Activated naive CD4-positive, alpha-beta T cell treated with anti-CD3 and anti-CD28 coated beads for 36 hours (primary cell): ENCODE results near the gene DUS3L. TPM values are rescaled to one million over a fixed set of nuclear protein-coding genes. Genes with fewer than 3 reads are reported as not detected.
"Not testable (repeated sequence)": the region's sequence is repeated elsewhere in the genome, so short reads cannot be mapped to it uniquely, and the experiment has no call there.

Experiments
- CTCF ChIA-PET: fragments of 350-600 bp; sonication (Branson Sonifier 250); formaldehyde crosslinking; loops from one replicate; lab custom pipeline; 2021; ENCODE audit warnings: antibody characterized with exemption; lab: Charles Lee
- DNase-seq: peaks from one replicate; pipeline ENCODE4 v3.0.0-alpha.2; 2020
- H3K27ac Mint-ChIP-seq: one replicate; pipeline ENCODE4 v1.8.0; 2021; ENCODE audit warnings: mild to moderate bottlenecking, mixed read lengths
- H3K27me3 Mint-ChIP-seq: one replicate; pipeline ENCODE4 v1.8.0; 2021; ENCODE audit warnings: low read depth, mixed read lengths
- H3K36me3 Mint-ChIP-seq: one replicate; pipeline ENCODE4 v1.8.0; 2021; ENCODE audit warnings: low read depth, mixed read lengths
- H3K4me1 Mint-ChIP-seq: one replicate; pipeline ENCODE4 v1.8.0; 2021; ENCODE audit warnings: low read depth, mixed read lengths
- H3K4me3 Mint-ChIP-seq: one replicate; pipeline ENCODE4 v1.8.0; 2021; ENCODE audit warnings: mild to moderate bottlenecking, moderate library complexity, mixed read lengths
- H3K9me3 Mint-ChIP-seq: one replicate; pipeline ENCODE4 v1.8.0; 2021; ENCODE audit warnings: mixed read lengths
- intact Hi-C: fragments of 100-400 bp; cut with micrococcal nuclease; formaldehyde crosslinking; loops from one replicate; pipeline ENCODE4 v1.15.1; 2023
- total RNA-seq, 2 experiments: library from RNA; stranded (reverse); gene quantifications; one replicate each; pipeline ENCODE4 v1.2.3, GENCODE V29; 2021

DUS3L gene
- total RNA-seq, 2 experiments from 2014 or later, result 43.1 to 45.2 TPM

- H3K4me1 Mint-ChIP-seq, result peaks cover 13% of the 10 kb centered on the region
- H3K27me3 Mint-ChIP-seq, result no peaks in the 10 kb centered on the region
- H3K27ac Mint-ChIP-seq, result no peak overlapping the region
- CTCF ChIA-PET, result no interaction called here
- DNase-seq, result no peak
- intact Hi-C loops, result no loop called here
- H3K36me3 Mint-ChIP-seq, result peaks cover 29% of the 10 kb centered on the region
- H3K9me3 Mint-ChIP-seq, result no peaks in the 10 kb centered on the region
- H3K4me3 Mint-ChIP-seq, result peak overlapping the region; percentile 100
These were observed 1.6 kb downstream of the DUS3L start for GRCh38 chr19:5789351-5789761.

- DNase-seq, result no peak
- peaks cover 13% of the 10 kb centered on the region for H3K4me1 Mint-ChIP-seq
- intact Hi-C loops, result no loop called here
- CTCF ChIA-PET, result interaction anchor here (0.6 kb wide), 1 partner anchor 99 kb away, joined by 3 read pairs; the partner anchor contains the start of gene RPL36
- H3K9me3 Mint-ChIP-seq, result no peaks in the 10 kb centered on the region
- H3K27ac Mint-ChIP-seq, result no peak overlapping the region
- H3K4me3 Mint-ChIP-seq, result peak overlapping the region; percentile 39
- H3K36me3 Mint-ChIP-seq, result peaks cover 29% of the 10 kb centered on the region
- H3K27me3 Mint-ChIP-seq, result no peaks in the 10 kb centered on the region
These were observed 2.5 kb downstream of the DUS3L start for GRCh38 chr19:5788422-5788821.

- Mint-ChIP-seq H3K27me3 (no peaks in the 10 kb centered on the region), H3K9me3 (no peaks in the 10 kb centered on the region), H3K4me3 (peak overlapping the region; percentile 9), H3K36me3 (peaks cover 29% of the 10 kb centered on the region), H3K4me1 (peaks cover 13% of the 10 kb centered on the region), H3K27ac (no peak overlapping the region)
- CTCF ChIA-PET, result no interaction called here
- intact Hi-C loops, result no loop called here
- DNase-seq, result no peak
These were observed 3.4 kb downstream of the DUS3L start for GRCh38 chr19:5787409-5788182.

- no peak for DNase-seq
- Mint-ChIP-seq H3K4me3 (no peak overlapping the region), H3K27ac (no peak overlapping the region), H3K9me3 (no peaks in the 10 kb centered on the region), H3K27me3 (no peaks in the 10 kb centered on the region), H3K4me1 (peaks cover 13% of the 10 kb centered on the region), H3K36me3 (peaks cover 29% of the 10 kb centered on the region)
- intact Hi-C loops, result no loop called here
- CTCF ChIA-PET, result no interaction called here
These were observed 4.2 kb downstream of the DUS3L start for GRCh38 chr19:5786593-5787408.

- H3K4me3 Mint-ChIP-seq, result no peak overlapping the region
- H3K27me3 Mint-ChIP-seq, result no peaks in the 10 kb centered on the region
- DNase-seq, result no peak
- intact Hi-C loops, result no loop called here
- CTCF ChIA-PET, result interaction anchor here (0.5 to 1.0 kb wide), 2 partner anchors 19 to 810 kb away, joined by 3 read pairs; partner anchors contain the start of gene NRTN
- H3K27ac Mint-ChIP-seq, result no peak overlapping the region
- H3K4me1 Mint-ChIP-seq, result peaks cover 10% of the 10 kb centered on the region
- no peaks in the 10 kb centered on the region for H3K9me3 Mint-ChIP-seq
- H3K36me3 Mint-ChIP-seq, result peaks cover 24% of the 10 kb centered on the region
These were observed 5.5 kb downstream of the DUS3L start for GRCh38 chr19:5785423-5785822.

GRCh38 chr19:5784581-5785147 is 6.3 kb downstream of the DUS3L start, which contains the start of gene PRR22:
PRR22 (minus strand) TSS chr19:5784746; CDS start chr19:5784660, 86 bp downstream.
- Mint-ChIP-seq H3K4me1 (peaks cover 3% of the 10 kb centered on the region), H3K4me3 (no peak within 1 kb of the TSS), H3K36me3 (peaks cover 20% of the 10 kb centered on the region), H3K9me3 (no peaks in the 10 kb centered on the region), H3K27ac (no peak within 1 kb of the TSS), H3K27me3 (no peaks in the 10 kb centered on the region)
- CTCF ChIA-PET, result interaction anchor here (1.0 kb wide), 1 partner anchor 20 kb away, joined by 3 read pairs; the partner anchor contains the start of gene NRTN
- DNase-seq, result no peak
- intact Hi-C loops, result no loop called here

GRCh38 chr19:5782945-5783919 is 7.7 kb downstream of the DUS3L start:
- Mint-ChIP-seq H3K27ac (no peak overlapping the region), H3K9me3 (no peaks in the 10 kb centered on the region), H3K36me3 (peaks cover 16% of the 10 kb centered on the region), H3K27me3 (no peaks in the 10 kb centered on the region), H3K4me1 (no peaks in the 10 kb centered on the region), H3K4me3 (no peak overlapping the region)
- DNase-seq, result no peak
- CTCF ChIA-PET, result interaction anchor here (1.2 kb wide), 1 partner anchor 21 kb away, joined by 3 read pairs; no protein-coding TSS in a partner anchor
- intact Hi-C loops, result no loop called here

GRCh38 chr19:5782322-5782721 is 8.6 kb downstream of the DUS3L start:
- no peaks in the 10 kb centered on the region for H3K9me3 Mint-ChIP-seq
- intact Hi-C loops, result no loop called here
- DNase-seq, result no peak
- H3K36me3 Mint-ChIP-seq, result peaks cover 12% of the 10 kb centered on the region
- CTCF ChIA-PET, result interaction anchor here (1.1 kb wide), 1 partner anchor 22 kb away, joined by 3 read pairs; no protein-coding TSS in a partner anchor
- H3K4me1 Mint-ChIP-seq, result no peaks in the 10 kb centered on the region
- no peak overlapping the region for H3K27ac Mint-ChIP-seq
- no peak overlapping the region for H3K4me3 Mint-ChIP-seq
- H3K27me3 Mint-ChIP-seq, result no peaks in the 10 kb centered on the region

GRCh38 chr19:5780916-5781315 is 10.0 kb downstream of the DUS3L start:
- H3K9me3 Mint-ChIP-seq, DNase-seq, H3K4me3 Mint-ChIP-seq, H3K27ac Mint-ChIP-seq, H3K27me3 Mint-ChIP-seq, H3K4me1 Mint-ChIP-seq, H3K36me3 Mint-ChIP-seq, intact Hi-C loops: not testable (repeated sequence)
- CTCF ChIA-PET, result interaction anchor here (0.6 to 1.1 kb wide), 2 partner anchors 23 to 408 kb away, joined by 3 read pairs; no protein-coding TSS in a partner anchor

- Mint-ChIP-seq H3K4me3 (no peak overlapping the region), H3K4me1 (no peaks in the 10 kb centered on the region), H3K27me3 (no peaks in the 10 kb centered on the region), H3K36me3 (no peaks in the 10 kb centered on the region), H3K27ac (no peak overlapping the region), H3K9me3 (no peaks in the 10 kb centered on the region)
- no peak for DNase-seq
- CTCF ChIA-PET, result no interaction called here
- intact Hi-C loops, result no loop called here
These were observed 12.6 kb downstream of the DUS3L start for GRCh38 chr19:5778402-5778801.

- no peak overlapping the region for H3K4me3 Mint-ChIP-seq
- H3K9me3 Mint-ChIP-seq, result no peaks in the 10 kb centered on the region
- no peak for DNase-seq
- intact Hi-C loops, result no loop called here
- H3K27me3 Mint-ChIP-seq, result no peaks in the 10 kb centered on the region
- no peaks in the 10 kb centered on the region for H3K4me1 Mint-ChIP-seq
- no peaks in the 10 kb centered on the region for H3K36me3 Mint-ChIP-seq
- CTCF ChIA-PET, result interaction anchor here (1.7 kb wide), 1 partner anchor 29 kb away, joined by 4 read pairs; no protein-coding TSS in a partner anchor
- H3K27ac Mint-ChIP-seq, result no peak overlapping the region
These were observed 15.2 kb downstream of the DUS3L start for GRCh38 chr19:5775668-5776309.
